Putamen (tissue), 1 donor: ENCODE data around the gene FGF12.

Experiments
- DNase-seq: peaks from one replicate; pipeline ENCODE4 v3.0.0-alpha.2; 2016; ENCODE audit warnings: low spot score

The FGF12 gene

GRCh38 chr3:192494174-192494573 lies 233.2 kb downstream of the FGF12 start:
- no peak for DNase-seq

GRCh38 chr3:192490720-192491119 lies 236.6 kb downstream of the FGF12 start:
- no peak for DNase-seq

- DNase-seq, result no peak
These were observed 237.8 kb downstream of the FGF12 start for GRCh38 chr3:192489579-192489978.

GRCh38 chr3:192487033-192487432 lies 240.3 kb downstream of the FGF12 start:
- no peak for DNase-seq

- no peak for DNase-seq
These were observed 244.5 kb downstream of the FGF12 start for GRCh38 chr3:192482809-192483208.

GRCh38 chr3:192482391-192482790 lies 244.9 kb downstream of the FGF12 start:
- no peak for DNase-seq

GRCh38 chr3:192481638-192482037 lies 245.7 kb downstream of the FGF12 start:
- no peak for DNase-seq

GRCh38 chr3:192467230-192468140 lies 259.9 kb downstream of the FGF12 start:
- peak; percentile 49 for DNase-seq

GRCh38 chr3:192449036-192449435 lies 278.3 kb downstream of the FGF12 start:
- DNase-seq, result no peak

GRCh38 chr3:192445770-192446644 lies 281.3 kb downstream of the FGF12 start:
- DNase-seq, result peak; percentile 57

- DNase-seq, result no peak
These were observed 282.6 kb downstream of the FGF12 start for GRCh38 chr3:192444791-192445106.

GRCh38 chr3:192444096-192444790 lies 283.1 kb downstream of the FGF12 start:
- peak; percentile 75 for DNase-seq

GRCh38 chr3:192435241-192435640 lies 292.1 kb downstream of the FGF12 start:
- DNase-seq, result no peak

GRCh38 chr3:192434186-192434585 lies 293.2 kb downstream of the FGF12 start:
- no peak for DNase-seq

GRCh38 chr3:192433704-192434103 lies 293.6 kb downstream of the FGF12 start:
- no peak for DNase-seq

GRCh38 chr3:192422997-192423342 lies 304.4 kb downstream of the FGF12 start:
- no peak for DNase-seq

GRCh38 chr3:192422321-192422996 lies 304.9 kb downstream of the FGF12 start:
- DNase-seq, result no peak

GRCh38 chr3:192419312-192419711 lies 308.0 kb downstream of the FGF12 start:
- no peak for DNase-seq

- DNase-seq, result no peak
These were observed 309.7 kb downstream of the FGF12 start for GRCh38 chr3:192417559-192418055.

GRCh38 chr3:192417017-192417416 lies 310.3 kb downstream of the FGF12 start:
- DNase-seq, result no peak

- DNase-seq, result no peak
These were observed 313.9 kb downstream of the FGF12 start for GRCh38 chr3:192413461-192413860.

- no peak for DNase-seq
These were observed 316.7 kb downstream of the FGF12 start for GRCh38 chr3:192410684-192410960.
